Measurements from ENCODE around the gene POMGNT2. TPM values are rescaled to one million over a fixed set of nuclear protein-coding genes. Genes with fewer than 3 reads are reported as not detected.
A peak's percentile ranks its signal among the peaks of the same experiment; 100 is the strongest.

POMGNT2 gene
- 18.5 and 20.6 TPM in 2 replicates for polyA plus RNA-seq (2012; rRNA removed)
- polyA plus RNA-seq (2012; cell fraction: cytosol; rRNA removed): 9.4 and 16.1 TPM in 2 replicates
- 10.9 and 11.5 TPM in 2 replicates for polyA plus RNA-seq (2012; cell fraction: nucleus; rRNA removed)

GRCh38 chr3:43105596-43106292, at the start of gene POMGNT2:
POMGNT2 (minus strand) TSS chr3:43106079; CDS start chr3:43081431, 24,648 bp downstream.
- Histone ChIP-seq H3K27ac (ENCODE audit: low read depth in 2 of 2, low read length in 1 of 2) (no peak within 1 kb of the TSS; a peak in 1 of 4 replicates), H3K79me2 (ENCODE audit: insufficient read depth) (peaks cover 5% of the 10 kb centered on the region; the same call in 1 of the 2 replicates), H3K9me2 (no peaks in the 10 kb centered on the region), H3K36me3 (replicated peaks in 1 of 2; ENCODE audit: control insufficient read depth in 1 of 2, insufficient read depth in 2 of 2, low read length in 1 of 2) (no peaks in the 10 kb centered on the region), H3K4me2 (peak within 1 kb of the TSS; percentile 76), H3K4me1 (ENCODE audit: control insufficient read depth in 1 of 2, insufficient read depth in 2 of 2, low read depth in 1 of 2, low read length in 1 of 2) (peaks cover 0 to 17% of the 10 kb centered on the region in 2 experiments; a peak in 1 of 4 replicates), H3K4me3 (ENCODE audit: low read depth in 2 of 2, low read length in 1 of 2) (peak within 1 kb of the TSS; percentile 84 to 88), H4K20me1 (ENCODE audit: insufficient read depth) (no peaks in the 10 kb centered on the region), H3K9ac (peak within 1 kb of the TSS; percentile 66; the same call in 1 of the 2 replicates), H3K27me3 (ENCODE audit: insufficient read depth) (no peaks in the 10 kb centered on the region), H3K9me3 (no peaks in the 10 kb centered on the region), H2AFZ (ENCODE audit: low read depth) (peak within 1 kb of the TSS; percentile 89), H3F3A (replicated peaks; ENCODE audit: insufficient read depth) (no peaks in the 10 kb centered on the region)
- DNase-seq: peak; percentile 98
- ChIA-PET POLR2A (interaction anchor here (0.9 kb wide), 1 partner anchor 181 kb away, joined by 3 read pairs; the partner anchor contains the start of gene SNRK), CTCF (interaction anchor here (0.9 to 1.9 kb wide), 4 partner anchors 15 to 145 kb away, joined by 3 to 5 read pairs (median 3); no protein-coding TSS in a partner anchor)
- TF ChIP-seq RXRA (IDR thresholded peaks at IDR 0.05; ENCODE audit: borderline replicate concordance, low read depth) (no peak), SMC3 (IDR thresholded peaks at IDR 0.05; ENCODE audit: low read depth, low read length) (no peak), MXI1 (IDR thresholded peaks at IDR 0.05; ENCODE audit: low read depth, low read length) (0 out of 2 replicates have a peak, but pooled peaks have one; percentile 41), RAD21 (IDR thresholded peaks at IDR 0.05; ENCODE audit: low read length) (0 out of 2 replicates have a peak, but pooled peaks have one; percentile 4), NRF1 (IDR thresholded peaks at IDR 0.05; ENCODE audit: low read depth, low read length) (peak; percentile 92), CHD2 (IDR thresholded peaks at IDR 0.05; ENCODE audit: low read length, partially characterized antibody) (peak; percentile 53), PBX3 (IDR thresholded peaks at IDR 0.05) (no peak), CTCF (IDR thresholded peaks at IDR 0.05) (no peak), RCOR1 (IDR thresholded peaks at IDR 0.05; ENCODE audit: low read length) (0 out of 2 replicates have a peak, but pooled peaks have one; percentile 25), YY1 (IDR thresholded peaks at IDR 0.05; ENCODE audit: low read depth) (no peak), TCF12 (IDR thresholded peaks at IDR 0.05) (no peak)
- 2% methylated on average over 34 of the region's 71 CpGs for WGBS (ENCODE audit: low lambda C conversion rate)

- H3K4me3 ChIP-seq (ENCODE audit: low read depth in 2 of 2, low read length in 1 of 2): no peak overlapping the region
- H3K9ac ChIP-seq: no peak overlapping the region
- H2AFZ ChIP-seq (ENCODE audit: low read depth): no peak overlapping the region
- peaks cover 6% of the 10 kb centered on the region; the same call in 1 of the 2 replicates for H3K27me3 ChIP-seq (ENCODE audit: insufficient read depth)
- H3F3A ChIP-seq (replicated peaks; ENCODE audit: insufficient read depth): no peaks in the 10 kb centered on the region
- no peak for TF ChIP-seq MAX (IDR thresholded peaks at IDR 0.05; ENCODE audit: low read depth)
- TF ChIP-seq YY1 (IDR thresholded peaks at IDR 0.05; ENCODE audit: low read depth): no peak
- TF ChIP-seq GABPA (IDR thresholded peaks at IDR 0.05; ENCODE audit: low read depth): no peak
- no peak for TF ChIP-seq EZH2phosphoT487 (IDR thresholded peaks at IDR 0.05; ENCODE audit: borderline replicate concordance, low read depth)
- TF ChIP-seq JUND (IDR thresholded peaks at IDR 0.05): no peak
- no peak for TF ChIP-seq TCF12 (IDR thresholded peaks at IDR 0.05)
- no peak for TF ChIP-seq IRF3 (IDR thresholded peaks at IDR 0.05; ENCODE audit: low read depth, low read length)
- TF ChIP-seq SIN3A (IDR thresholded peaks at IDR 0.05; ENCODE audit: borderline replicate concordance, low read depth, low read length): no peak
- TF ChIP-seq TEAD4 (IDR thresholded peaks at IDR 0.05; ENCODE audit: borderline replicate concordance, insufficient read depth): no peak
- TF ChIP-seq SMC3 (IDR thresholded peaks at IDR 0.05; ENCODE audit: low read depth, low read length): no peak
- TF ChIP-seq MEF2A (IDR thresholded peaks at IDR 0.05; ENCODE audit: borderline replicate concordance, low read depth): no peak
- no peak for TF ChIP-seq RCOR1 (IDR thresholded peaks at IDR 0.05; ENCODE audit: low read length)
- TF ChIP-seq MXI1 (IDR thresholded peaks at IDR 0.05; ENCODE audit: low read depth, low read length): no peak
- TF ChIP-seq CTCF (IDR thresholded peaks at IDR 0.05): no peak
- no peaks in the 10 kb centered on the region for H3K9me3 ChIP-seq
- H3K36me3 ChIP-seq (replicated peaks in 1 of 2; ENCODE audit: control insufficient read depth in 1 of 2, insufficient read depth in 2 of 2, low read length in 1 of 2): no peaks in the 10 kb centered on the region
- H3K9me2 ChIP-seq: no peaks in the 10 kb centered on the region
- H3K4me2 ChIP-seq: no peak overlapping the region
- CTCF ChIA-PET: interaction anchor here (5.1 kb wide), 1 partner anchor 193 kb away, joined by 30 read pairs; no protein-coding TSS in a partner anchor
- no peak overlapping the region for H3K27ac ChIP-seq (ENCODE audit: low read depth in 2 of 2, low read length in 1 of 2)
- 55% methylated on average over 3 of the region's 5 CpGs for WGBS (ENCODE audit: low lambda C conversion rate)
- POLR2A ChIA-PET: no interaction called here
- H3K79me2 ChIP-seq (ENCODE audit: insufficient read depth): no peaks in the 10 kb centered on the region
- no peaks in the 10 kb centered on the region for H4K20me1 ChIP-seq (ENCODE audit: insufficient read depth)
- H3K4me1 ChIP-seq (ENCODE audit: control insufficient read depth in 1 of 2, insufficient read depth in 2 of 2, low read depth in 1 of 2, low read length in 1 of 2): peaks cover 0 to 10% of the 10 kb centered on the region in 2 experiments; a peak in 2 of 4 replicates
- DNase-seq: no peak
These were observed 49.1 kb upstream of the POMGNT2 start for GRCh38 chr3:43154980-43155379.
